ENCODE measurements around the gene G3BP2. TPM values are rescaled to one million over a fixed set of nuclear protein-coding genes. Genes with fewer than 3 reads are reported as not detected.

G3BP2 gene
- total and polyA plus RNA-seq, 2 experiments from 2014 or later = 103 to 411 TPM

DNA sequence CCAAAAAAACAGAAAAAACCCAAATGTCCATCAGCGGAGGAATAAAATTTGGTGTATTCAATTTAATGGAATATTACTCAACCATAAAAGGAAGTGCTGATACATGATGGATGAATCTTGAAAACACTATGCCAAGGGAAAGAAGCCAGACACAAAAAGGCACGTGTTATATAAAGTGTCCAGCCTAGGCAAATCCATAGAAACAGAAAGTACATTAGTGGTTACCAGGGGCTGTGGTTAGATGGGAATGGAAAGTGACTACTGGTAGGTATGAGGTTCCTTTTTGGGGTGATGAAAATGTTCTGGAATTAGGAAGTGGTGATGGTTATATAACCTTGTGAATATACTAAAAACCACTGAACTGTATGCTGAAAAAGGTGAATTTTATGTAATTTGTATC, 39.4 kb downstream of the G3BP2 start:
- Histone ChIP-seq H3F3A (replicated peaks; ENCODE audit: low read depth) (no peaks in the 10 kb centered on the region; the same call in 1 of the 2 replicates), H3K27me3 (ENCODE audit: insufficient read depth) (peaks cover 8% of the 10 kb centered on the region), H3K27ac (ENCODE audit: low read depth) (no peak overlapping the region), H3K9me2 (ENCODE audit: insufficient read depth) (no peaks in the 10 kb centered on the region), H2AFZ (no peak overlapping the region), H3K4me2 (no peak overlapping the region), H3K79me2 (replicated peaks; ENCODE audit: insufficient read depth) (no peaks in the 10 kb centered on the region; the same call in 1 of the 2 replicates), H4K20me1 (replicated peaks; ENCODE audit: insufficient read depth) (no peaks in the 10 kb centered on the region), H3K4me3 (no peak overlapping the region), H3K36me3 (ENCODE audit: insufficient read depth) (no peaks in the 10 kb centered on the region), H3K4me1 (ENCODE audit: insufficient read depth) (peaks cover 5% of the 10 kb centered on the region; the same call in 1 of the 2 replicates)
- no peak for DNase-seq (ENCODE audit: low spot score)
- Mint-ChIP-seq H3K27ac (no peak overlapping the region), H3K36me3 (ENCODE audit: low read depth) (no peaks in the 10 kb centered on the region), H3K4me1 (peaks cover 6% of the 10 kb centered on the region), H3K9me3 (no peaks in the 10 kb centered on the region; the same call in 2 of the 3 replicates), H3K27me3 (ENCODE audit: insufficient read depth, low read depth, poor library complexity) (peaks cover 9% of the 10 kb centered on the region), H3K4me3 (no peak overlapping the region)
- no peak for ATAC-seq
- TF ChIP-seq, protein P1, sequence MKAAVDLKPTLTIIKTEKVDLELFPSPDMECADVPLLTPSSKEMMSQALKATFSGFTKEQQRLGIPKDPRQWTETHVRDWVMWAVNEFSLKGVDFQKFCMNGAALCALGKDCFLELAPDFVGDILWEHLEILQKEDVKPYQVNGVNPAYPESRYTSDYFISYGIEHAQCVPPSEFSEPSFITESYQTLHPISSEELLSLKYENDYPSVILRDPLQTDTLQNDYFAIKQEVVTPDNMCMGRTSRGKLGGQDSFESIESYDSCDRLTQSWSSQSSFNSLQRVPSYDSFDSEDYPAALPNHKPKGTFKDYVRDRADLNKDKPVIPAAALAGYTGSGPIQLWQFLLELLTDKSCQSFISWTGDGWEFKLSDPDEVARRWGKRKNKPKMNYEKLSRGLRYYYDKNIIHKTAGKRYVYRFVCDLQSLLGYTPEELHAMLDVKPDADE (IDR thresholded peaks at IDR 0.05) = no peak
- TF ChIP-seq EZH2 (IDR thresholded peaks at IDR 0.05; ENCODE audit: low read depth, unreplicated experiment) (no peak), ZNF331 (CRISPR knock-in tag; IDR thresholded peaks at IDR 0.05; ENCODE audit: low read depth) (no peak), JUNB (IDR thresholded peaks at IDR 0.05; ENCODE audit: unreplicated experiment) (no peak), POLR2AphosphoS5 (IDR thresholded peaks at IDR 0.05; ENCODE audit: low read depth) (no peak), STAT1 (IDR thresholded peaks at IDR 0.05; ENCODE audit: unreplicated experiment) (no peak), EZH2phosphoT487 (IDR thresholded peaks at IDR 0.05; ENCODE audit: unreplicated experiment) (no peak), ZNF114 (CRISPR knock-in tag; IDR thresholded peaks at IDR 0.05) (no peak)
- TF ChIP-seq, protein P2, sequence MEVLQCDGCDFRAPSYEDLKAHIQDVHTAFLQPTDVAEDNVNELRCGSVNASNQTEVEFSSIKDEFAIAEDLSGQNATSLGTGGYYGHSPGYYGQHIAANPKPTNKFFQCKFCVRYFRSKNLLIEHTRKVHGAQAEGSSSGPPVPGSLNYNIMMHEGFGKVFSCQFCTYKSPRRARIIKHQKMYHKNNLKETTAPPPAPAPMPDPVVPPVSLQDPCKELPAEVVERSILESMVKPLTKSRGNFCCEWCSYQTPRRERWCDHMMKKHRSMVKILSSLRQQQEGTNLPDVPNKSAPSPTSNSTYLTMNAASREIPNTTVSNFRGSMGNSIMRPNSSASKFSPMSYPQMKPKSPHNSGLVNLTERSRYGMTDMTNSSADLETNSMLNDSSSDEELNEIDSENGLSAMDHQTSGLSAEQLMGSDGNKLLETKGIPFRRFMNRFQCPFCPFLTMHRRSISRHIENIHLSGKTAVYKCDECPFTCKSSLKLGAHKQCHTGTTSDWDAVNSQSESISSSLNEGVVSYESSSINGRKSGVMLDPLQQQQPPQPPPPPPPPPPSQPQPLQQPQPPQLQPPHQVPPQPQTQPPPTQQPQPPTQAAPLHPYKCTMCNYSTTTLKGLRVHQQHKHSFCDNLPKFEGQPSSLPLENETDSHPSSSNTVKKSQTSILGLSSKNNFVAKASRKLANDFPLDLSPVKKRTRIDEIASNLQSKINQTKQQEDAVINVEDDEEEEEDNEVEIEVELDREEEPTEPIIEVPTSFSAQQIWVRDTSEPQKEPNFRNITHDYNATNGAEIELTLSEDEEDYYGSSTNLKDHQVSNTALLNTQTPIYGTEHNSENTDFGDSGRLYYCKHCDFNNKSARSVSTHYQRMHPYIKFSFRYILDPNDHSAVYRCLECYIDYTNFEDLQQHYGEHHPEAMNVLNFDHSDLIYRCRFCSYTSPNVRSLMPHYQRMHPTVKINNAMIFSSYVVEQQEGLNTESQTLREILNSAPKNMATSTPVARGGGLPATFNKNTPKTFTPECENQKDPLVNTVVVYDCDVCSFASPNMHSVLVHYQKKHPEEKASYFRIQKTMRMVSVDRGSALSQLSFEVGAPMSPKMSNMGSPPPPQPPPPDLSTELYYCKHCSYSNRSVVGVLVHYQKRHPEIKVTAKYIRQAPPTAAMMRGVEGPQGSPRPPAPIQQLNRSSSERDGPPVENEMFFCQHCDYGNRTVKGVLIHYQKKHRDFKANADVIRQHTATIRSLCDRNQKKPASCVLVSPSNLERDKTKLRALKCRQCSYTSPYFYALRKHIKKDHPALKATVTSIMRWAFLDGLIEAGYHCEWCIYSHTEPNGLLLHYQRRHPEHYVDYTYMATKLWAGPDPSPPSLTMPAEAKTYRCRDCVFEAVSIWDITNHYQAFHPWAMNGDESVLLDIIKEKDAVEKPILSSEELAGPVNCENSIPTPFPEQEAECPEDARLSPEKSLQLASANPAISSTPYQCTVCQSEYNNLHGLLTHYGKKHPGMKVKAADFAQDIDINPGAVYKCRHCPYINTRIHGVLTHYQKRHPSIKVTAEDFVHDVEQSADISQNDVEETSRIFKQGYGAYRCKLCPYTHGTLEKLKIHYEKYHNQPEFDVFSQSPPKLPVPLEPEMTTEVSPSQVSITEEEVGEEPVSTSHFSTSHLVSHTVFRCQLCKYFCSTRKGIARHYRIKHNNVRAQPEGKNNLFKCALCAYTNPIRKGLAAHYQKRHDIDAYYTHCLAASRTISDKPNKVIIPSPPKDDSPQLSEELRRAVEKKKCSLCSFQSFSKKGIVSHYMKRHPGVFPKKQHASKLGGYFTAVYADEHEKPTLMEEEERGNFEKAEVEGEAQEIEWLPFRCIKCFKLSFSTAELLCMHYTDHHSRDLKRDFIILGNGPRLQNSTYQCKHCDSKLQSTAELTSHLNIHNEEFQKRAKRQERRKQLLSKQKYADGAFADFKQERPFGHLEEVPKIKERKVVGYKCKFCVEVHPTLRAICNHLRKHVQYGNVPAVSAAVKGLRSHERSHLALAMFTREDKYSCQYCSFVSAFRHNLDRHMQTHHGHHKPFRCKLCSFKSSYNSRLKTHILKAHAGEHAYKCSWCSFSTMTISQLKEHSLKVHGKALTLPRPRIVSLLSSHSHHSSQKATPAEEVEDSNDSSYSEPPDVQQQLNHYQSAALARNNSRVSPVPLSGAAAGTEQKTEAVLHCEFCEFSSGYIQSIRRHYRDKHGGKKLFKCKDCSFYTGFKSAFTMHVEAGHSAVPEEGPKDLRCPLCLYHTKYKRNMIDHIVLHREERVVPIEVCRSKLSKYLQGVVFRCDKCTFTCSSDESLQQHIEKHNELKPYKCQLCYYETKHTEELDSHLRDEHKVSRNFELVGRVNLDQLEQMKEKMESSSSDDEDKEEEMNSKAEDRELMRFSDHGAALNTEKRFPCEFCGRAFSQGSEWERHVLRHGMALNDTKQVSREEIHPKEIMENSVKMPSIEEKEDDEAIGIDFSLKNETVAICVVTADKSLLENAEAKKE (CRISPR knock-in tag; IDR thresholded peaks at IDR 0.05) = no peak
- TF ChIP-seq, protein P3, sequence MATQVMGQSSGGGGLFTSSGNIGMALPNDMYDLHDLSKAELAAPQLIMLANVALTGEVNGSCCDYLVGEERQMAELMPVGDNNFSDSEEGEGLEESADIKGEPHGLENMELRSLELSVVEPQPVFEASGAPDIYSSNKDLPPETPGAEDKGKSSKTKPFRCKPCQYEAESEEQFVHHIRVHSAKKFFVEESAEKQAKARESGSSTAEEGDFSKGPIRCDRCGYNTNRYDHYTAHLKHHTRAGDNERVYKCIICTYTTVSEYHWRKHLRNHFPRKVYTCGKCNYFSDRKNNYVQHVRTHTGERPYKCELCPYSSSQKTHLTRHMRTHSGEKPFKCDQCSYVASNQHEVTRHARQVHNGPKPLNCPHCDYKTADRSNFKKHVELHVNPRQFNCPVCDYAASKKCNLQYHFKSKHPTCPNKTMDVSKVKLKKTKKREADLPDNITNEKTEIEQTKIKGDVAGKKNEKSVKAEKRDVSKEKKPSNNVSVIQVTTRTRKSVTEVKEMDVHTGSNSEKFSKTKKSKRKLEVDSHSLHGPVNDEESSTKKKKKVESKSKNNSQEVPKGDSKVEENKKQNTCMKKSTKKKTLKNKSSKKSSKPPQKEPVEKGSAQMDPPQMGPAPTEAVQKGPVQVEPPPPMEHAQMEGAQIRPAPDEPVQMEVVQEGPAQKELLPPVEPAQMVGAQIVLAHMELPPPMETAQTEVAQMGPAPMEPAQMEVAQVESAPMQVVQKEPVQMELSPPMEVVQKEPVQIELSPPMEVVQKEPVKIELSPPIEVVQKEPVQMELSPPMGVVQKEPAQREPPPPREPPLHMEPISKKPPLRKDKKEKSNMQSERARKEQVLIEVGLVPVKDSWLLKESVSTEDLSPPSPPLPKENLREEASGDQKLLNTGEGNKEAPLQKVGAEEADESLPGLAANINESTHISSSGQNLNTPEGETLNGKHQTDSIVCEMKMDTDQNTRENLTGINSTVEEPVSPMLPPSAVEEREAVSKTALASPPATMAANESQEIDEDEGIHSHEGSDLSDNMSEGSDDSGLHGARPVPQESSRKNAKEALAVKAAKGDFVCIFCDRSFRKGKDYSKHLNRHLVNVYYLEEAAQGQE (IDR thresholded peaks at IDR 0.05; ENCODE audit: unreplicated experiment) = no peak
- TF ChIP-seq, protein P4, sequence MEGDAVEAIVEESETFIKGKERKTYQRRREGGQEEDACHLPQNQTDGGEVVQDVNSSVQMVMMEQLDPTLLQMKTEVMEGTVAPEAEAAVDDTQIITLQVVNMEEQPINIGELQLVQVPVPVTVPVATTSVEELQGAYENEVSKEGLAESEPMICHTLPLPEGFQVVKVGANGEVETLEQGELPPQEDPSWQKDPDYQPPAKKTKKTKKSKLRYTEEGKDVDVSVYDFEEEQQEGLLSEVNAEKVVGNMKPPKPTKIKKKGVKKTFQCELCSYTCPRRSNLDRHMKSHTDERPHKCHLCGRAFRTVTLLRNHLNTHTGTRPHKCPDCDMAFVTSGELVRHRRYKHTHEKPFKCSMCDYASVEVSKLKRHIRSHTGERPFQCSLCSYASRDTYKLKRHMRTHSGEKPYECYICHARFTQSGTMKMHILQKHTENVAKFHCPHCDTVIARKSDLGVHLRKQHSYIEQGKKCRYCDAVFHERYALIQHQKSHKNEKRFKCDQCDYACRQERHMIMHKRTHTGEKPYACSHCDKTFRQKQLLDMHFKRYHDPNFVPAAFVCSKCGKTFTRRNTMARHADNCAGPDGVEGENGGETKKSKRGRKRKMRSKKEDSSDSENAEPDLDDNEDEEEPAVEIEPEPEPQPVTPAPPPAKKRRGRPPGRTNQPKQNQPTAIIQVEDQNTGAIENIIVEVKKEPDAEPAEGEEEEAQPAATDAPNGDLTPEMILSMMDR (conservative IDR thresholded peaks at IDR 0.05; ENCODE audit: low read depth in 2 of 2) = no peak
